ENCODE measurements around the gene LYPD6. TPM values are rescaled to one million over a fixed set of nuclear protein-coding genes. Genes with fewer than 3 reads are reported as not detected.
A peak's percentile ranks its signal among the peaks of the same experiment; 100 is the strongest.

Gene LYPD6
- total and polyA plus RNA-seq, 9 of the 15 experiments (the other 6 are each of a cell fraction or from before 2014, with no cell fraction given): not detected

DNA sequence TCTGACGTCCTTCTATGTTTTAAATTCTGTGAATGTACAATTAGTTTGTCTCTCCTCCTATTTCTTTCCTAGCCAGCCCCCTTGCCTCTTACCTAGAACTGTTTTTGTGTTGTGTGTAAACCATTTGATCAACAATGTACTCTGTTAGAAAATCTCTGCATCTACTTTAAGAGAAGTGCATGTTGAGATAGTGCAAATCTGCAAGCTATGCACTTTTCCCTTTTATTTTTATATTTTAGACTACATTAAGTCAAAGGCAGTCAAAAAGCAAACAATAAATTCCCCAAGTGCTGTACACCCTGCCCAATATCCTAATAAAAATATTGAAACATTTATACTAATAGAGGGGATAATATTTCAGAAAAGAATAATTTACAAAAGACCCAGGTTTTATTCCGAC is 13.7 kb downstream of the LYPD6 start:
- H3K27me3 ChIP-seq (ENCODE audit: control insufficient read depth in 2 of 2, insufficient read depth in 2 of 2, low read length in 2 of 2): no peaks in the 10 kb centered on the region

DNA sequence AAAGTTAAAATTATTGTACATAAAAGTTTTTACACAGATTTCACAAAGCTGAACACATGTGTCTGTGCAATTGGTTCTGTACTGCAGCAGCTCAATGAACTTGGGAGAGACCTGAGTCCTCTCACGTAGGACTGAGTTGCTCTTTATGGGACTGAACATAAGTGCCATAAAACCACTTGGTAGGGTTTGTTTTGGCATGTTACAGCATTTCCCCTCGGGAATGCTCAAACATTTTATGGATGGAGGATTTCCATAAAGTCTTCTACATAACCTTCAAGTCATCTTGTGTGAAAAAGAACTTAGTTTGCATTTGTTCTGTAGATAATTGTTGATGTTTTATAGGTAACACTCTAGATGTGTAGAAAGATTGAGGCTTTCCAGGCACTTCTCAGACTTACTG is 15.9 kb downstream of the LYPD6 start:
- H4K20me1 ChIP-seq (replicated peaks; ENCODE audit: control insufficient read depth, insufficient read depth, low read length): no peaks in the 10 kb centered on the region
- no TSS peak for BruUV-seq (replicated peaks)
- H3K27me3 ChIP-seq (ENCODE audit: control insufficient read depth in 2 of 2, insufficient read depth in 2 of 2, low read length in 2 of 2): no peaks in the 10 kb centered on the region
- H3K9ac ChIP-seq (ENCODE audit: insufficient read depth in 1 of 2, low read depth in 2 of 2, low read length in 2 of 2): no peak overlapping the region
- H3K4me3 ChIP-seq: no peak overlapping the region
- H3K4me2 ChIP-seq (ENCODE audit: insufficient read depth, low read length): no peak overlapping the region
- H3K27ac ChIP-seq (ENCODE audit: extremely low read depth, low read depth, low read length): no peak overlapping the region
- H3K79me2 ChIP-seq (ENCODE audit: control insufficient read depth, insufficient read depth, low read length): no peaks in the 10 kb centered on the region
- H3K9me1 ChIP-seq (ENCODE audit: control insufficient read depth, insufficient read depth, low read length): no peaks in the 10 kb centered on the region
- CTCF ChIA-PET (ENCODE audit: low intra/inter-chr PET ratio): no interaction called here
- no peaks in the 10 kb centered on the region for H3K4me1 ChIP-seq (replicated peaks in 1 of 2; ENCODE audit: control insufficient read depth in 2 of 2, insufficient read depth in 2 of 2, low read length in 2 of 2)
- H2AFZ ChIP-seq (ENCODE audit: low read depth, low read length): no peak overlapping the region
- no peaks in the 10 kb centered on the region for H3K36me3 ChIP-seq (ENCODE audit: control insufficient read depth, insufficient read depth, low read length)
- no peak for ATAC-seq
- POLR2A ChIA-PET: no interaction called here
- intact Hi-C loops (cut with micrococcal nuclease): no loop called here
- no peak for DNase-seq (ENCODE audit: extremely low read depth in 1 of 4, low spot score in 3 of 4)
- no peak for FAIRE-seq
- WGBS (ENCODE audit: insufficient coverage, low coverage, missing lambda C conversion rate): 0% methylated on average over 2 of the region's 2 CpGs
- H3K9me3 ChIP-seq (replicated peaks; ENCODE audit: control insufficient read depth, insufficient read depth, low read depth, low read length): no peaks in the 10 kb centered on the region
- in situ Hi-C loops (cut with MboI): no loop called here
- TF ChIP-seq, protein P1, sequence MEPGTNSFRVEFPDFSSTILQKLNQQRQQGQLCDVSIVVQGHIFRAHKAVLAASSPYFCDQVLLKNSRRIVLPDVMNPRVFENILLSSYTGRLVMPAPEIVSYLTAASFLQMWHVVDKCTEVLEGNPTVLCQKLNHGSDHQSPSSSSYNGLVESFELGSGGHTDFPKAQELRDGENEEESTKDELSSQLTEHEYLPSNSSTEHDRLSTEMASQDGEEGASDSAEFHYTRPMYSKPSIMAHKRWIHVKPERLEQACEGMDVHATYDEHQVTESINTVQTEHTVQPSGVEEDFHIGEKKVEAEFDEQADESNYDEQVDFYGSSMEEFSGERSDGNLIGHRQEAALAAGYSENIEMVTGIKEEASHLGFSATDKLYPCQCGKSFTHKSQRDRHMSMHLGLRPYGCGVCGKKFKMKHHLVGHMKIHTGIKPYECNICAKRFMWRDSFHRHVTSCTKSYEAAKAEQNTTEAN (CRISPR knock-in tag; IDR thresholded peaks at IDR 0.05): no peak
- no peak for TF ChIP-seq ZNF589 (CRISPR knock-in tag; IDR thresholded peaks at IDR 0.05; ENCODE audit: low read depth)
- TF ChIP-seq ZNF707 (CRISPR knock-in tag; conservative IDR thresholded peaks at IDR 0.05): no peak
- no peak for TF ChIP-seq ZNF184 (CRISPR knock-in tag; IDR thresholded peaks at IDR 0.05)
- no peak for TF ChIP-seq XRCC3 (IDR thresholded peaks at IDR 0.05)
- TF ChIP-seq, protein P2, sequence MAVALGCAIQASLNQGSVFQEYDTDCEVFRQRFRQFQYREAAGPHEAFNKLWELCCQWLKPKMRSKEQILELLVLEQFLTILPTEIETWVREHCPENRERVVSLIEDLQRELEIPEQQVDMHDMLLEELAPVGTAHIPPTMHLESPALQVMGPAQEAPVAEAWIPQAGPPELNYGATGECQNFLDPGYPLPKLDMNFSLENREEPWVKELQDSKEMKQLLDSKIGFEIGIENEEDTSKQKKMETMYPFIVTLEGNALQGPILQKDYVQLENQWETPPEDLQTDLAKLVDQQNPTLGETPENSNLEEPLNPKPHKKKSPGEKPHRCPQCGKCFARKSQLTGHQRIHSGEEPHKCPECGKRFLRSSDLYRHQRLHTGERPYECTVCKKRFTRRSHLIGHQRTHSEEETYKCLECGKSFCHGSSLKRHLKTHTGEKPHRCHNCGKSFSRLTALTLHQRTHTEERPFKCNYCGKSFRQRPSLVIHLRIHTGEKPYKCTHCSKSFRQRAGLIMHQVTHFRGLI (CRISPR knock-in tag; IDR thresholded peaks at IDR 0.05): no peak
- TF ChIP-seq, protein P3, sequence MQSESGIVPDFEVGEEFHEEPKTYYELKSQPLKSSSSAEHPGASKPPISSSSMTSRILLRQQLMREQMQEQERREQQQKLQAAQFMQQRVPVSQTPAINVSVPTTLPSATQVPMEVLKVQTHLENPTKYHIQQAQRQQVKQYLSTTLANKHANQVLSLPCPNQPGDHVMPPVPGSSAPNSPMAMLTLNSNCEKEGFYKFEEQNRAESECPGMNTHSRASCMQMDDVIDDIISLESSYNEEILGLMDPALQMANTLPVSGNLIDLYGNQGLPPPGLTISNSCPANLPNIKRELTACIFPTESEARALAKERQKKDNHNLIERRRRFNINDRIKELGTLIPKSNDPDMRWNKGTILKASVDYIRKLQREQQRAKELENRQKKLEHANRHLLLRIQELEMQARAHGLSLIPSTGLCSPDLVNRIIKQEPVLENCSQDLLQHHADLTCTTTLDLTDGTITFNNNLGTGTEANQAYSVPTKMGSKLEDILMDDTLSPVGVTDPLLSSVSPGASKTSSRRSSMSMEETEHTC (IDR thresholded peaks at IDR 0.05): no peak
- TF ChIP-seq BRD9 (IDR thresholded peaks at IDR 0.05; ENCODE audit: low read depth, partially characterized antibody): no peak
- no peak for TF ChIP-seq CBX8 (IDR thresholded peaks at IDR 0.05; ENCODE audit: borderline replicate concordance, extremely low read depth, low read depth, low read length, poor library complexity, severe bottlenecking)
- no peak for TF ChIP-seq PHB2 (IDR thresholded peaks at IDR 0.05; ENCODE audit: low read depth)
- TF ChIP-seq STAT5B (CRISPR knock-in tag; IDR thresholded peaks at IDR 0.05): no peak

More for the DNA sequence above, 13.7 kb downstream of the LYPD6 start:
- FAIRE-seq: no peak
- H2AFZ ChIP-seq (ENCODE audit: low read depth, low read length): no peak overlapping the region
- no peaks in the 10 kb centered on the region for H3K4me1 ChIP-seq (replicated peaks in 1 of 2; ENCODE audit: control insufficient read depth in 2 of 2, insufficient read depth in 2 of 2, low read length in 2 of 2)
- in situ Hi-C loops (cut with MboI): no loop called here
- no peak overlapping the region for H3K27ac ChIP-seq (ENCODE audit: extremely low read depth, low read depth, low read length)
- no peaks in the 10 kb centered on the region for H3K36me3 ChIP-seq (ENCODE audit: control insufficient read depth, insufficient read depth, low read length)
- no peaks in the 10 kb centered on the region for H3K79me2 ChIP-seq (ENCODE audit: control insufficient read depth, insufficient read depth, low read length)
- no peaks in the 10 kb centered on the region for H3K9me1 ChIP-seq (ENCODE audit: control insufficient read depth, insufficient read depth, low read length)
- ATAC-seq: no peak
- no peak for DNase-seq (ENCODE audit: extremely low read depth in 1 of 4, low spot score in 3 of 4)
- TF ChIP-seq EP400 (IDR thresholded peaks at IDR 0.05) (no peak), MAFK (IDR thresholded peaks at IDR 0.05; ENCODE audit: low read length) (peak; percentile 83), C11orf30 (IDR thresholded peaks at IDR 0.05; ENCODE audit: low read depth) (peak; percentile 56; the same call in 1 of the 2 replicates), SMARCB1 (IDR thresholded peaks at IDR 0.05; ENCODE audit: insufficient read length, low read depth) (no peak), MAFF (IDR thresholded peaks at IDR 0.05; ENCODE audit: low read length) (peak; percentile 80), MAFG (tag; conservative IDR thresholded peaks at IDR 0.05) (peak; percentile 68), ZNF316 (IDR thresholded peaks at IDR 0.05) (peak; percentile 71)
- WGBS (ENCODE audit: insufficient coverage, low coverage, missing lambda C conversion rate): 0% methylated on average over 2 of the region's 2 CpGs
- intact Hi-C loops (cut with micrococcal nuclease): no loop called here
- no peak overlapping the region for H3K9ac ChIP-seq (ENCODE audit: insufficient read depth in 1 of 2, low read depth in 2 of 2, low read length in 2 of 2)
- H3K4me2 ChIP-seq (ENCODE audit: insufficient read depth, low read length): no peak overlapping the region
- H4K20me1 ChIP-seq (replicated peaks; ENCODE audit: control insufficient read depth, insufficient read depth, low read length): no peaks in the 10 kb centered on the region
- ChIA-PET CTCF (ENCODE audit: low intra/inter-chr PET ratio) (no interaction called here), POLR2A (no interaction called here)
- H3K9me3 ChIP-seq (replicated peaks; ENCODE audit: control insufficient read depth, insufficient read depth, low read depth, low read length): no peaks in the 10 kb centered on the region
- no peak overlapping the region for H3K4me3 ChIP-seq
- BruUV-seq (replicated peaks): no TSS peak
